H9 (cell line): ENCODE measurements around the gene PF4V1. TPM values are rescaled to one million over a fixed set of nuclear protein-coding genes. Genes with fewer than 3 reads are reported as not detected.

ENCODE experiments used
- DNase-seq: peaks from one replicate; pipeline ENCODE4 v3.0.0-alpha.2; 2017
- H2AFZ ChIP-seq: one replicate; pipeline ENCODE4 v1.6.1; 2013; ENCODE audit warnings: mild to moderate bottlenecking, low read length, control low read depth, moderate library complexity
- H2AK5ac ChIP-seq: 2 replicates; pipeline ENCODE4 v1.6.1; 2013; ENCODE audit warnings: low read length, control low read depth, mixed read lengths; ENCODE audit not compliant: insufficient read length
- H2BK120ac ChIP-seq: one replicate; pipeline ENCODE4 v1.6.1; 2013; ENCODE audit warnings: low read depth, mild to moderate bottlenecking, low read length, control low read depth, inconsistent platforms; ENCODE audit not compliant: poor library complexity, severe bottlenecking
- H2BK12ac ChIP-seq: 2 replicates; pipeline ENCODE4 v1.6.1; 2013; ENCODE audit warnings: low read length, control low read depth, mixed read lengths, low read depth; ENCODE audit not compliant: insufficient read length
- H2BK15ac ChIP-seq: 2 replicates; pipeline ENCODE4 v1.6.1; 2013; ENCODE audit warnings: low read depth, low read length, control low read depth
- H2BK20ac ChIP-seq: one replicate; pipeline ENCODE4 v1.6.1; 2013; ENCODE audit warnings: low read depth, mild to moderate bottlenecking, low read length, control low read depth, inconsistent platforms; ENCODE audit not compliant: poor library complexity, severe bottlenecking
- H2BK5ac ChIP-seq: 2 replicates; pipeline ENCODE4 v1.6.1; 2013; ENCODE audit warnings: low read length, control low read depth, mixed read lengths; ENCODE audit not compliant: insufficient read length
- H3K14ac ChIP-seq: 2 replicates; pipeline ENCODE4 v1.6.1; 2013; ENCODE audit warnings: low read length, control low read depth; ENCODE audit not compliant: insufficient read depth
- H3K18ac ChIP-seq: 2 replicates; pipeline ENCODE4 v1.6.1; 2013; ENCODE audit warnings: low read depth, mild to moderate bottlenecking, mixed read lengths, low read length, control low read depth; ENCODE audit not compliant: insufficient read length
- H3K23ac ChIP-seq: 2 replicates; pipeline ENCODE4 v1.6.1; 2013; ENCODE audit warnings: low read length, control low read depth, mixed read lengths, low read depth; ENCODE audit not compliant: insufficient read length
- H3K23me2 ChIP-seq: 2 replicates; pipeline ENCODE4 v1.6.1; 2013; ENCODE audit warnings: low read depth, mild to moderate bottlenecking, mixed read lengths, low read length, control low read depth; ENCODE audit not compliant: insufficient read length, poor library complexity, severe bottlenecking
- H3K27ac ChIP-seq: 2 replicates; pipeline ENCODE4 v1.5.1; 2013; ENCODE audit warnings: low read length, control low read depth, mixed read lengths, low read depth; ENCODE audit not compliant: insufficient read length
- H3K27me3 ChIP-seq: 2 replicates; pipeline ENCODE4 v1.6.1; 2013; ENCODE audit warnings: low read length, control low read depth, inconsistent platforms; ENCODE audit not compliant: insufficient read depth
- H3K4ac ChIP-seq: 2 replicates; pipeline ENCODE4 v1.6.1; 2013; ENCODE audit warnings: low read depth, mild to moderate bottlenecking, control low read depth, inconsistent platforms, low read length, moderate library complexity
- H3K4me1 ChIP-seq: 2 replicates; pipeline ENCODE4 v1.6.1; 2013; ENCODE audit warnings: low read length, control low read depth, inconsistent platforms; ENCODE audit not compliant: insufficient read depth
- H3K4me2 ChIP-seq: 2 replicates; pipeline ENCODE4 v1.6.1; 2013; ENCODE audit warnings: low read length, control low read depth, mixed read lengths; ENCODE audit not compliant: insufficient read length, insufficient read depth
- H3K56ac ChIP-seq: 2 replicates; pipeline ENCODE4 v1.6.1; 2013; ENCODE audit warnings: low read depth, mild to moderate bottlenecking, mixed read lengths, low read length, control low read depth; ENCODE audit not compliant: insufficient read length
- H3K79me1 ChIP-seq: 2 replicates; pipeline ENCODE4 v1.6.1; 2013; ENCODE audit warnings: low read depth, mild to moderate bottlenecking, moderate library complexity, low read length, control low read depth, inconsistent platforms; ENCODE audit not compliant: insufficient read depth, poor library complexity, severe bottlenecking
- H3K79me2 ChIP-seq: 2 replicates; pipeline ENCODE4 v1.6.1; 2013; ENCODE audit warnings: low read length, control low read depth, inconsistent platforms; ENCODE audit not compliant: insufficient read depth
- H3K9ac ChIP-seq: 2 replicates; pipeline ENCODE4 v1.6.1; 2013; ENCODE audit warnings: low read length, control low read depth, mixed read lengths; ENCODE audit not compliant: insufficient read length; ENCODE audit errors: extremely low read depth
- H3K9me3 ChIP-seq: one replicate; pipeline ENCODE4 v1.6.1; 2013; ENCODE audit warnings: low read depth, low read length, inconsistent platforms; ENCODE audit not compliant: control insufficient read depth
- H3T11ph ChIP-seq: one replicate; pipeline ENCODE4 v1.6.1; 2013; ENCODE audit warnings: mild to moderate bottlenecking, low read length, control low read depth, inconsistent platforms
- H4K20me1 ChIP-seq: one replicate; pipeline ENCODE4 v1.6.1; 2013; ENCODE audit not compliant: control insufficient read depth, insufficient read length, insufficient read depth
- H4K5ac ChIP-seq: 2 replicates; pipeline ENCODE4 v1.6.1; 2013; ENCODE audit warnings: low read depth, mild to moderate bottlenecking, mixed read lengths, low read length, control low read depth; ENCODE audit not compliant: insufficient read length
- H4K8ac ChIP-seq: replicated peaks from 2 replicates; pipeline ENCODE4 v1.6.1; 2013; ENCODE audit warnings: low read length, control low read depth, mixed read lengths, low read depth; ENCODE audit not compliant: insufficient read length
- H4K91ac ChIP-seq: 2 replicates; pipeline ENCODE4 v1.6.1; 2013; ENCODE audit warnings: low read depth, mild to moderate bottlenecking, moderate library complexity, mixed read lengths, low read length, control low read depth; ENCODE audit not compliant: insufficient read length
- H3K27ac Mint-ChIP-seq, 3 experiments: 2 replicates in 2 of 3; 3 replicates in 1 of 3; pipeline ENCODE4 v1.8.0; 2020 to 2021; ENCODE audit warnings: mixed read lengths in 3 of 3, mild to moderate bottlenecking in 1 of 3, moderate library complexity in 1 of 3
- H3K27me3 Mint-ChIP-seq: 2 replicates; pipeline ENCODE4 v1.8.0; 2021; ENCODE audit warnings: low read depth, mild to moderate bottlenecking, moderate library complexity, mixed read lengths
- H3K36me3 Mint-ChIP-seq, 3 experiments: 2 replicates in 2 of 3; 3 replicates in 1 of 3; pipeline ENCODE4 v1.8.0; 2020 to 2021; ENCODE audit warnings: low read depth in 3 of 3, mixed read lengths in 3 of 3; ENCODE audit not compliant: insufficient read depth in 1 of 3
- H3K4me1 Mint-ChIP-seq, 2 experiments: 2 replicates each; pipeline ENCODE4 v1.8.0; 2020; ENCODE audit warnings: mixed read lengths in 2 of 2
- H3K4me3 Mint-ChIP-seq, 2 experiments: 2 replicates in 1 of 2; 3 replicates in 1 of 2; pipeline ENCODE4 v1.8.0; 2020 to 2021; ENCODE audit warnings: mild to moderate bottlenecking in 2 of 2, mixed read lengths in 2 of 2, moderate library complexity in 1 of 2
- H3K9me3 Mint-ChIP-seq, 2 experiments: 2 replicates in 1 of 2; 3 replicates in 1 of 2; pipeline ENCODE4 v1.8.0; 2020; ENCODE audit warnings: mild to moderate bottlenecking in 2 of 2, mixed read lengths in 2 of 2, moderate library complexity in 1 of 2
- CTCF ChIP-seq: fragments of 200-600 bp; sonication (generic); conservative IDR thresholded peaks from 3 replicates; pipeline ENCODE4 v1.8.0; 2021; ENCODE audit warnings: antibody characterized with exemption, mild to moderate bottlenecking
- WGBS: extraction: QIAGEN DNeasy Blood & Tissue Kit; methylation state at CpG from one replicate; pipeline ENCODE4 v1.1.7; 2013; ENCODE audit warnings: missing lambda C conversion rate, low lambda C conversion rate, mixed read lengths; ENCODE audit not compliant: insufficient read length; ENCODE audit errors: extremely low coverage; 5-methylcytosine and 5-hydroxymethylcytosine counted together
- total RNA-seq: library from RNA; stranded (reverse); gene quantifications from 2 replicates; pipeline ENCODE4 v1.2.1, GENCODE V29; 2021

Gene PF4V1
- total RNA-seq, 1 experiment from 2014 or later = not detected

GRCh38 chr4:73817341-73817740, 35.8 kb upstream of the PF4V1 start:
- Histone ChIP-seq H4K91ac (no peak overlapping the region), H3T11ph (no peak overlapping the region), H3K4me1 (peaks cover 5% of the 10 kb centered on the region; the same call in 1 of the 2 replicates), H3K23ac (no peak overlapping the region), H2AFZ (no peak overlapping the region), H3K4ac (no peak overlapping the region), H2BK5ac (no peak overlapping the region), H2BK120ac (no peak overlapping the region), H2BK12ac (no peak overlapping the region), H3K27me3 (no peaks in the 10 kb centered on the region), H4K20me1 (no peaks in the 10 kb centered on the region), H3K9me3 (no peaks in the 10 kb centered on the region), H3K14ac (no peak overlapping the region), H4K8ac (no peak overlapping the region), H2AK5ac (no peak overlapping the region), H4K5ac (no peak overlapping the region), H3K79me2 (no peaks in the 10 kb centered on the region), H3K18ac (no peak overlapping the region), H3K9ac (no peak overlapping the region), H3K4me2 (no peak overlapping the region), H3K79me1 (no peaks in the 10 kb centered on the region), H3K56ac (no peak overlapping the region), H2BK15ac (no peak overlapping the region), H3K23me2 (no peaks in the 10 kb centered on the region), H2BK20ac (no peak overlapping the region), H3K27ac (no peak overlapping the region)
- DNase-seq = no peak
- TF ChIP-seq CTCF = no peak
- H3K36me3 Mint-ChIP-seq = no peaks in the 10 kb centered on the region; a peak in 1 of 7 replicates
- no peak overlapping the region for H3K27ac Mint-ChIP-seq
- no peaks in the 10 kb centered on the region for H3K9me3 Mint-ChIP-seq
- WGBS = no CpG with 5 or more reads among the region's 1 CpG
- H3K27me3 Mint-ChIP-seq = no peaks in the 10 kb centered on the region
- H3K4me1 Mint-ChIP-seq = peaks cover 14 to 15% of the 10 kb centered on the region in 2 experiments
- H3K4me3 Mint-ChIP-seq = no peak overlapping the region
